GM19099 (cell line): ENCODE results near the gene MTRF1.

Experiments used
- POLR2A ChIP-seq: IDR thresholded peaks from 3 replicates; pipeline ENCODE4 v1.6.1; 2011; ENCODE audit warnings: low read depth; ENCODE audit not compliant: insufficient read length; ENCODE audit errors: extremely low read depth

Gene MTRF1

GRCh38 chr13:41213316-41213715 is 50.1 kb downstream of the MTRF1 start:
- no peak for TF ChIP-seq POLR2A

- TF ChIP-seq POLR2A: no peak
Observed at GRCh38 chr13:41212881-41213280, 50.5 kb downstream of the MTRF1 start.

- TF ChIP-seq POLR2A: no peak
Observed at GRCh38 chr13:41211062-41211461, 52.3 kb downstream of the MTRF1 start.

- no peak for TF ChIP-seq POLR2A
Observed at GRCh38 chr13:41206467-41206866, 56.9 kb downstream of the MTRF1 start.

- no peak for TF ChIP-seq POLR2A
Observed at GRCh38 chr13:41203810-41204209, 59.6 kb downstream of the MTRF1 start.

- TF ChIP-seq POLR2A: no peak
Observed at GRCh38 chr13:41200126-41200525, 63.2 kb downstream of the MTRF1 start.

GRCh38 chr13:41199526-41199925 is 63.9 kb downstream of the MTRF1 start:
- TF ChIP-seq POLR2A: no peak

- TF ChIP-seq POLR2A: no peak
Observed at GRCh38 chr13:41199079-41199478, 64.3 kb downstream of the MTRF1 start.

- no peak for TF ChIP-seq POLR2A
Observed at GRCh38 chr13:41196620-41197019, 66.8 kb downstream of the MTRF1 start.

- no peak for TF ChIP-seq POLR2A
Observed at GRCh38 chr13:41196011-41196410, 67.4 kb downstream of the MTRF1 start.

- TF ChIP-seq POLR2A: peak; percentile 80
Observed at GRCh38 chr13:41193919-41194824, 69.2 kb downstream of the MTRF1 start, which contains the start of gene KBTBD7. Gene KBTBD7 (minus strand): TSS chr13:41194569. CDS start chr13:41194257, 312 bp downstream.

GRCh38 chr13:41193469-41193868 is 69.9 kb downstream of the MTRF1 start:
- TF ChIP-seq POLR2A: no peak

- TF ChIP-seq POLR2A: no peak
Observed at GRCh38 chr13:41188584-41188983, 74.8 kb downstream of the MTRF1 start.

- no peak for TF ChIP-seq POLR2A
Observed at GRCh38 chr13:41186481-41186880, 76.9 kb downstream of the MTRF1 start.

GRCh38 chr13:41182231-41182630 is 81.1 kb downstream of the MTRF1 start:
- no peak for TF ChIP-seq POLR2A

- TF ChIP-seq POLR2A: no peak
Observed at GRCh38 chr13:41179593-41180250, 83.7 kb downstream of the MTRF1 start.
